Common myeloid progenitor, CD34-positive (primary cell): ENCODE results near the gene PPP2R2B.

ENCODE experiments used
- CTCF ChIA-PET: fragments of 350-600 bp; sonication (Branson Sonifier 250); formaldehyde crosslinking; loops from one replicate; lab custom pipeline; 2021; ENCODE audit warnings: antibody characterized with exemption; lab: Charles Lee
- POLR2A ChIA-PET: fragments of 350-600 bp; sonication (Branson Sonifier 250); formaldehyde crosslinking; loops from one replicate; lab custom pipeline; 2021; ENCODE audit warnings: antibody characterized with exemption; lab: Charles Lee
- DNase-seq, 3 donors: peaks; one replicate each; pipeline versions ENCODE4 v3.0.0 to v3.0.0-alpha.2; 2013
- H3K27ac ChIP-seq, 2 experiments: 1 replicate in 1 of 2; 2 replicates in 1 of 2; pipeline ENCODE4 v1.7.0; 2013; ENCODE audit warnings: inconsistent platforms in 2 of 2, low read length in 2 of 2, mild to moderate bottlenecking in 2 of 2, low read depth in 1 of 2, moderate library complexity in 1 of 2; ENCODE audit not compliant: severe bottlenecking in 2 of 2, insufficient read depth in 1 of 2, poor library complexity in 1 of 2
- H3K27me3 ChIP-seq, 5 experiments: replicated peaks in 2 of 5; 1 replicate in 3 of 5; 2 replicates in 2 of 5; pipeline versions ENCODE4 v1.6.1 to v1.7.0; 2013; ENCODE audit warnings: low read length in 4 of 5, mild to moderate bottlenecking in 2 of 5, moderate library complexity in 2 of 5, inconsistent platforms in 1 of 5; ENCODE audit not compliant: insufficient read depth in 5 of 5, control insufficient read depth in 4 of 5
- H3K36me3 ChIP-seq, 4 experiments: 1 replicate in 2 of 4; 2 replicates in 2 of 4; pipeline versions ENCODE4 v1.6.1 to v1.7.0; 2013; ENCODE audit warnings: low read length in 3 of 4, control low read depth in 1 of 4, mild to moderate bottlenecking in 1 of 4; ENCODE audit not compliant: control insufficient read depth in 4 of 4, insufficient read depth in 4 of 4
- H3K4me1 ChIP-seq, 4 experiments: 1 replicate in 3 of 4; 2 replicates in 1 of 4; pipeline versions ENCODE4 v1.6.1 to v1.7.1; 2013; ENCODE audit warnings: low read length in 3 of 4, mild to moderate bottlenecking in 3 of 4, control low read depth in 1 of 4, inconsistent platforms in 1 of 4, moderate library complexity in 1 of 4; ENCODE audit not compliant: control insufficient read depth in 4 of 4, insufficient read depth in 4 of 4; ENCODE audit errors: control extremely low read depth in 1 of 4
- H3K4me3 ChIP-seq, 7 experiments: 1 replicate in 4 of 7; 2 replicates in 3 of 7; pipeline versions ENCODE4 v1.5.1 to v1.7.0; 2013; ENCODE audit warnings: mild to moderate bottlenecking in 7 of 7, low read length in 6 of 7, moderate library complexity in 6 of 7, inconsistent platforms in 2 of 7, low read depth in 2 of 7, control low read depth in 1 of 7; ENCODE audit not compliant: insufficient read depth in 4 of 7, control insufficient read depth in 1 of 7; ENCODE audit errors: extremely low read depth in 1 of 7
- H3K9me3 ChIP-seq, 5 experiments: 1 replicate in 4 of 5; 2 replicates in 1 of 5; pipeline versions ENCODE4 v1.6.1 to v1.7.1; 2013; ENCODE audit warnings: low read length in 4 of 5, mild to moderate bottlenecking in 2 of 5, inconsistent platforms in 1 of 5, low read depth in 1 of 5, moderate library complexity in 1 of 5; ENCODE audit not compliant: control insufficient read depth in 4 of 5, insufficient read depth in 2 of 5; ENCODE audit errors: control extremely low read depth in 1 of 5
- WGBS: methylation state at CpG from one replicate; pipeline ENCODE4 v1.1.5; 2013; ENCODE audit not compliant: insufficient coverage; 5-methylcytosine and 5-hydroxymethylcytosine counted together

PPP2R2B gene

DNA sequence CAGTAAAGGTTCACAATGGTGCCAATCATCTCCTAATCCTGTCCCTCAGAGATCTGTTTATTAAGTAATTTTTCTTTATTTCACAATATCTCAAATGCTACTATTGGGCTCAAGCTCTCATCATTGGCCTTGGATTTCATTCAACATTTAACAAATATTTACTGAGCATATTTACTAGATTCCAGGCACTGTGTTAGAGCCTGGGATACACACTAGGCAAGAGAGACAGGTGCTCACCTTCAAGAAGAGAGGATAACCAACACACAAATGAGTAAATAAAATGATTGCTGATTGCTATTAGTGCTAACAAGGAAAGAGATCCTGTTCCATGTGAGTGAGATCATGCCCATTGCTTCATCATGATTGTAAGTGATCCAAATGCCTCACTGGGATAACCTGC lies 27.4 kb downstream of the PPP2R2B start:
- H3K4me3 ChIP-seq: no peak overlapping the region
- H3K27ac ChIP-seq: no peak overlapping the region
- DNase-seq: no peak
- no peaks in the 10 kb centered on the region for H3K4me1 ChIP-seq
- no peaks in the 10 kb centered on the region for H3K27me3 ChIP-seq
- ChIA-PET POLR2A (no interaction called here), CTCF (no interaction called here)
- no peaks in the 10 kb centered on the region for H3K9me3 ChIP-seq
- H3K36me3 ChIP-seq: no peaks in the 10 kb centered on the region

DNA sequence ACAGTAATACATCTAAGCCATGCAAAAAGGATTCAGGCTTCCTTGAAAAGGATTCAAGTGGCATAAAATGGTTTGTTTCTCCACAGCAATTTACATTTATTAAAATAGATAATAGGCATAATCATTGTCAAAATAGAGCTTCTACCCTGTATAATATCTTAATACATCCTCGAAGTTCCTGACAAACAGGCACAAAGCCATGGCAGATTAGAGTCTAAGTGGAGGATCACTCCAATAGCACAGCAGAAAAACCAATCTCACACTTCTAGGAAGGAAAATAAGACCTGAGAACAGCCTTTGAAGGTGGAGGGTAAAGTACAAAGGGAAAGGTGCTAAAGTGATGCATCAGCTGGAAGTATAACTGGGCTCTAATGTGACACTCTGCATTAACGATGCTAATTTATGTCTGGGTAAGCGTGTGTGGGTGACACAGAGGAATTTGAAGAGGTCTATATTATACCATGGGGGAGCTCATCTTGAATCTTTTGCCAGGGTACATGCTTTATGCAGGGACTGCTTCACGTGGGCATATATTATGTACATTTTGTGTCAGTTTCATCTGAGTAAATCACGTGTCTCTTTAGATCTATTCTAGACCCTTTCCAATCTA lies 28.8 kb downstream of the PPP2R2B start:
- WGBS: 100% methylated on average over 2 of the region's 5 CpGs
- no peak for DNase-seq
- H3K36me3 ChIP-seq: no peaks in the 10 kb centered on the region
- H3K27me3 ChIP-seq: no peaks in the 10 kb centered on the region
- no peaks in the 10 kb centered on the region for H3K4me1 ChIP-seq
- POLR2A ChIA-PET: no interaction called here
- CTCF ChIA-PET: no interaction called here
- no peaks in the 10 kb centered on the region for H3K9me3 ChIP-seq
- no peak overlapping the region for H3K27ac ChIP-seq
- H3K4me3 ChIP-seq: no peak overlapping the region

DNA sequence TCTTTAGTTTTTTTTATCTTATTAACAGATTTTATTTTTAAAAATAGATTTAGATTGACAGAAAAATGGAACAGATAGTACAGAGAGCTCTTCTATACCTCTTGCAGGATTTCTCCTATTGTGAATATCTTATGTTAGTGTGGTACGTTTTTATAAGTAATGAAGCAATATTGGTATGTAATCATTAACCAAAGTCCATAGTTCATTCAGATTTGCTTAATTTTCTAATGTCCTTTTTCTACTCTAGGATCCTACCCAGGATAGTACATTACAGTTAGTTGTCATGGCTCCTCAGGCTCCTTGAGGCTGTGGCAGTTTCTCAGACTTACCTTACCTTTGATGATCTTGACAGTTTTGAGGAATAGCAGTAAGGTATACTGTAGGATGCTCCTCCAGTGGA lies 30.4 kb downstream of the PPP2R2B start:
- Histone ChIP-seq H3K36me3 (no peaks in the 10 kb centered on the region), H3K4me3 (no peak overlapping the region), H3K27me3 (no peaks in the 10 kb centered on the region), H3K4me1 (no peaks in the 10 kb centered on the region), H3K9me3 (no peaks in the 10 kb centered on the region), H3K27ac (no peak overlapping the region)
- no CpG with 5 or more reads among the region's 1 CpG for WGBS
- CTCF ChIA-PET: no interaction called here
- DNase-seq: no peak
- POLR2A ChIA-PET: no interaction called here

DNA sequence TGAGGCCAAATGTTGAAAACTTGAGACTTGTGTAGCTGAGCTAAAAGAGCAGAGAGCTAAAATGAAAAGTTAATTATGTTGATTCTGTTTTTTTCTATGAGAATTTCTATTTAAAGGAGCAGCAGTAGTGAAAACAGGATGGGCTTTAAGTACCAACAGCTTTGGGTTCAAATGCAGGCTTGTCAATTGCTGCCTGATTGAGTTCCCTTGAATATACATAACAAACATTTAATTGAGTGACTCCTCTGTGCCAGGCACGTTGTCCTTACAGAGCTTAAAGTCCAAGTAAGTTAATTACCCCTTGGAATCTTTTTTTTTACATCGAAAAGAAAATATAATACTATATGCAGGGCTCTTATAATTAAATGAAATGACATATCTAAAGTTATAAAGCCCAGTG lies 38.5 kb downstream of the PPP2R2B start:
- CTCF ChIA-PET: no interaction called here
- Histone ChIP-seq H3K36me3 (no peaks in the 10 kb centered on the region), H3K9me3 (no peaks in the 10 kb centered on the region), H3K4me1 (no peaks in the 10 kb centered on the region), H3K27me3 (no peaks in the 10 kb centered on the region), H3K27ac (no peak overlapping the region), H3K4me3 (no peak overlapping the region)
- no CpG with 5 or more reads among the region's 2 CpGs for WGBS
- DNase-seq: no peak
- POLR2A ChIA-PET: no interaction called here

DNA sequence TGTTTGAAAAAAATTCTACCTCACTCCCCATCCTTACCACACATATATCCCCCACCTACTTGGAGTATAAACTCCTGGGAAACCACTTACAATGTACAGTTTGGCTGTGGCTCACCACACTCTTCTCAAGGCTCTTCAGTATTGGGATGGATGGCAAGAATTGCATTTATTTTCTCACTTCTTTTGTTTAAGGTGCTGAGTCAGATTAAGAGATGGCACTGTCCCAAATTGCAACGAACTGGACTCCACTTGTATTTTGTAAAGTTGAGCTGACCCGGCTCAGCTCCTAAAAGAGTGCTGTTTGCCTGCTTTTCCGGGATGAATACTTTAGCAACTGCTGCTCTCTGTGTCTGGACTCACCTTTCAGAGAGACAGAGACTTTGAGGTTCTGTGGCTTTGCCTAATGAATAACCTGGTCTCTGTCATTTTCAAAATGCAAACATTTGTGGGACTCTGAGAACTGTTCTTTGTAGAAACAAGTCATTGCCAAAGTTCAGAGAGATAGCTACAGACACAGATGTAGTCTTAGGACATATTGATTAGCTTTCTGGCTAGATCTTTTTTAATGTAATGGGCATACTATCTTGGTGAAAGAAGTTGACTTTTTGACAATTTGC lies 42.2 kb downstream of the PPP2R2B start:
- Histone ChIP-seq H3K27ac (no peak overlapping the region), H3K4me3 (no peak overlapping the region), H3K4me1 (no peaks in the 10 kb centered on the region), H3K9me3 (no peaks in the 10 kb centered on the region), H3K36me3 (no peaks in the 10 kb centered on the region), H3K27me3 (no peaks in the 10 kb centered on the region)
- no peak for DNase-seq
- WGBS: 87% methylated on average over 3 of the region's 3 CpGs
- POLR2A ChIA-PET: no interaction called here
- CTCF ChIA-PET: interaction anchor here (1.0 kb wide), 1 partner anchor 9 kb away, joined by 4 read pairs; no protein-coding TSS in a partner anchor

DNA sequence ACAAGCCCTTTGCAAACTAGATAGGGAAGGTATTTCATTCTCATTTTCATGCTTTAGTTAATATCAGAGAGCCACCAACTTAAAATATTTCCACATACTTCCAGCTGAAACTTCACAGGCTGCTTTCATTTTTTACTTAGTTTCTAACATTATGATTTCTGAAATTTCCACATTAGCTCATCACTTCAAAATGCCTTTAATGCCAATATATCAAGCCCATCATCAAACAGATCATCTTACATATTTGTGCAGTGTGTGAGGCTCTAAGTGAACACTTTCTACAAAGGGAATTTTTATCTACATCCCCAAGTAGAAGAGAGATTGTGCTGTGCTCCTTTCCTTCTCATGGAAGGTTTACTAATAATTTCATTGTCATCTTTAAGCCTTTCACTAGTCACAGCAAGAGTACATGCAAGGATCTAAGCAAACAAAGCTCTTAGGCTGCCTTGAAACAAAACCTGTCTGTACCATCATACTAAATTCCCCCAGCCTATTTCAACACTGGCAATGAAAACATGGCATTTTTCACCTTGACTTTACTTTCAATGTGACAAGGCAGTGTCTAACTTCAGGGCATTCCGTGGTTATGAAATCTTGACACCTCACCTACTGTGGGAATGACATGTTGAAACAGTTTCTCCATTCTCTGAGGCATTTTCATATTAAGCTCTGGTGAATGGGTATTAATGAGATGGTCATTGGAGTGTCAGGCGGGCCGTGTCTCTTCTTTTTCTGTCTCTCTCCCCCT lies 45.4 kb downstream of the PPP2R2B start:
- H3K27me3 ChIP-seq: no peaks in the 10 kb centered on the region
- H3K4me3 ChIP-seq: no peak overlapping the region
- POLR2A ChIA-PET: no interaction called here
- no peaks in the 10 kb centered on the region for H3K4me1 ChIP-seq
- no peaks in the 10 kb centered on the region for H3K36me3 ChIP-seq
- H3K9me3 ChIP-seq: no peaks in the 10 kb centered on the region
- CTCF ChIA-PET: no interaction called here
- DNase-seq: no peak
- no peak overlapping the region for H3K27ac ChIP-seq
- 100% methylated on average over 1 of the region's 3 CpGs for WGBS

DNA sequence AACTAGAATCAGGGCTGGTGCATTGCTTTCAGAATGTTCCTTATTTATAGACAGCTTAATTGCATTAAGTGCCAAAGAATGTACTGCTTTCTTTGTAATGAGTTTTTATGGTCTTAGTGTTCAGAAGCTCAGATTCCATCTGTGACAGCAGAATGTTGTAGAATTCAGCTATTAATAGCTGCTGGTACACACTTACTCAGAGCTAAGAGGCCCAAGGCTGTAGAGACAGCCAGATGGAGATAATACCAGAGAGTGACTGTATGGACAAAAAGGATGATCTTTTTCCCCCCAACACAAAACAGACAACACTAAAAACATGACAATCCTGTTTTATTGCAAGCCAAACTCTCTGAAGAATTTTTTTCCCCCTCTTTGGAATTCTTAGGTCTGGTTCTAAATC lies 50.2 kb downstream of the PPP2R2B start:
- Histone ChIP-seq H3K4me3 (no peak overlapping the region), H3K27me3 (no peaks in the 10 kb centered on the region), H3K36me3 (no peaks in the 10 kb centered on the region), H3K27ac (no peak overlapping the region), H3K4me1 (no peaks in the 10 kb centered on the region), H3K9me3 (no peaks in the 10 kb centered on the region)
- ChIA-PET CTCF (no interaction called here), POLR2A (no interaction called here)
- DNase-seq: no peak
